ENCODE measurements around the gene RASSF4.

The RASSF4 gene

GRCh38 chr10:44949127-44949802, 10.3 kb upstream of the RASSF4 start:
- DNase-seq = peak; percentile 16

- DNase-seq = peak; percentile 10
Measured at GRCh38 chr10:44949915-44950314, 9.7 kb upstream of the RASSF4 start.

GRCh38 chr10:44950326-44951225, 9.0 kb upstream of the RASSF4 start:
- peak; percentile 35 for DNase-seq

DNA sequence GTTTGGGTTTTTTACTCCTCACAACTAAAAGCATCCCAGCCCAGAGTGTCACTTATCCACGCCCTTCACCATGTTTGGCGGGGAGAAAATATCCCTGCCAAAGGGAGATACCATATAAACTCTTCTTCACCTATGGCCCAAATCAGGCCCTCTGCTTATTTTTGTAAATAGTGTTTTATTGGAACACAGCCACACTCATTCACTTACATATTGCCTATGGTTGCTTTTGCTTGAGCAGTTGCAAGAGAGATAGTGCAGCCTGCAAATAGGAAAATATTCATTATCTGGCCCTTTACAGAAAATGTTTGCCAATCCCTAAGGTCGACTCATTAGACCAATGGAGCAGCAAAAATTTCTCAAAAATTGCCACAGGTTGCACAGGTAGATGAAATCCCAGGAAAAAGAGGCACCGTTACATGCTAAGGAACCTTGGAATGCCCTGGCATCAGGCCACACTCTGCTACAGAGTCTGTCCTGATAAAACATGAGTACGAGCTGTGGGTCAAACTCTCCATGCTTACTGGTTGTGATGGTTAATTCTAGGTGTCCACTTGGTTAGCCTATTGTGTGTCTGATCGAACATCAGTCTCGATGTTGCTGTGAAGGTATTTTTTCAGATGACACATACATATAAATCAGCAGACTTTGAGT, 7.9 kb upstream of the RASSF4 start:
- peak; percentile 9 for DNase-seq

DNA sequence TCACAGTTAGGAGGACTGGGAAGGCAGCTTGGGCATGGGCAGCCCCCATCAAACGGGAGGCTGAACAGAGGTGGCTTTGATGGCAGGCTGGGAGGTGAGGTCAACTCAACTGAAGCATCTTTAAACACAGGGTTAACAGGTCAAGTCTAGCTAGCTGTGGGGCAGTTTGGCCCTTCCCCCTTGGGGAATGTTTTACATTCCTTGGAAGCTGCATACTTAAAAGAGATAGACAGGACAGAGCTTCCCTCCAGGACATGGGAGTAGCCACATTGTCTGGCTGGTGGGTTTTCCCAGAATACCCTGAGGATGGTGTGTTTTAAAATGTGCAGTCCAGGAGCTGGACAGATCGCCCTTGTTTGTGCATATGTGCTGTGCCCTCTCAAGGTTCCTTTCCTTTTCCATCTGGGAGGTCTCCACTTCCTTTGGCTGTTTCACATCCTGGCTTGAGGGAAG, 6.8 kb upstream of the RASSF4 start:
- peak; percentile 32 for DNase-seq

DNA sequence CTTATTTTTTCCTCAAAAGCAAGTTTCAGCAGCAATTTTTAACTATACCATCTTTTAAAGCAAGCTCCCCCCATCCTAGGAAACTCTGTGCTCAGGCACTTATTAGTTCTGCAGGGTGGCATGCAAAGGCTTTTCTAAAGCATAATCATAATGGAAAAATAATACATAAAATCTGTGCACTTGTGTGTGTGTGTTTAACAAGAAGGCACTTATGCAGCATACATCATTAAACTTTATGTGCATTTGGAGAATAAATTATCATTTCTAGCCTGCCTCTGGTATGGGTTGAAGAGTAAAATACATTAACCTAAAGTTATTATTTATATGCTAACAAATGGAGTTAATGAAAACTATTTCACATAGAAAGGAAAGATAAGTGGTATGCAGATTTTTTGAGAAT, 5.6 kb upstream of the RASSF4 start:
- DNase-seq = no peak

DNA sequence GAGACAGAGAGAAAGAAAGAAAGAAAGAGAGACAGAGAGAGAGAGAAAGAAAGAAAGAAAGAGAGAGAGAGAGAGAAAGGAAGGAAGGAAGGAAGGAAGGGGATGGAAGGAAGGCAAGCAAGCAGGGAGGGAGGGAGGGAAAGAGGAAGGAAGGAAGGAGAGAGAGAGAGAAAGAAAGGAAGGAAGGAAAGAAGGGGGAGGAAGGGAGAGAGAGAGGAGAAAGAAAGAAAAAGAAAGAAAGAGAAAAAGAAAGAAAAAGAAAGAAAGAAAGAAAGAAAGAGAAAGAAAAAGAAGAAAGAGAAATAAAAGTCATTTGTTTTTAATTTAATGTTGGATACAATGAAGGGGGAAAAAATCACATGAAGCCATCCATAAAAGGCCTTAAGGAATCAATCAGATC, 4.6 kb upstream of the RASSF4 start:
- no peak for DNase-seq

DNA sequence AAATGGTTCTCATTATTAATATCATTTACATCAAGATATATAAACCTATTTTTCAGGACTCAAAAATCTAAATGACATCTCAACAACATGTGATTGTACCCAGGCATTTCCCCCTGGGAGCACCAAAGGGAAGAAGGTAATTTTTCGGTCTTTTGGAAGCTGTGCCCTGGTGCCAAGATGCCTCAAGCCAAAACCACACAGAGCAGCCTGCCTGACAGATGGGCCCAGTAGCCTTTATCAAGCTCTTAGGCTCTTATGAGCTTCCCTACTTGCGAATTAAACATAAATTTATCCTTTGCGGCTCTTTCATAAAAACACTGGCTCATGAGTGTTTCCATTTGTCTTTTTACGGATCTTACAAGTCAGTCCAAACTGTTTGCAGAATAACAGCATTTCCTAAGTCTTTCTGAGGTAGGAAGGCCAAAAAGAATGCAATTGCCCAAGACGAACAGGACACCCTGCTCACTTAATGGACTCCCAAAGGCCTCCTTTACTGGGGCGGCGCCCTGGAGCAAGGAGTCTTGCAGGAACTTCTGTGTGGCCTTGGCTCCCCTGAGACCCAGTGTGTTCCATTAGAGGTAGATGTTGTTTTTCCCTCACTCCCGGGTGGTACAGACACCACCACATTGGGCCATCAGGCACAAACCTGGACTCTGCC, 4.1 kb upstream of the RASSF4 start:
- DNase-seq = peak; percentile 21

DNA sequence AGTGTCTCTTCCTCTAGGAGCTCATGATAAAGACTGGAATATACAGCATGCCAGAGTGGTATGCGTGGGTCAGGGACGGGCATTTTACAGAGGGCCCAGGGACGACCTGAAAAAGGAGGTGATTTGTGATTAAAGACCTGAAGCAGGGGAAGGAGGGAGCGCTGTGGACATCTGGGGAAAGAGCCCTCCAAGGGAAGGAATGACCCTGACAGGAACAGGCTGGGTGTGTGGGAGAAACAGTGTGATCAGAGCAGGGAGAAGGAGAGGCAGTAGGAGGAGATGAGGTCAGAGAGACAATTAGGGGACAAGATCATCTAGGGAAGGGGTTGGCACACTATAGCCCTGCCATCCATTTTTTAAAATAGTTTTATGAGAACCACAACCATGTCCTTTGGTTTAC, 3.4 kb upstream of the RASSF4 start:
- DNase-seq = no peak

DNA sequence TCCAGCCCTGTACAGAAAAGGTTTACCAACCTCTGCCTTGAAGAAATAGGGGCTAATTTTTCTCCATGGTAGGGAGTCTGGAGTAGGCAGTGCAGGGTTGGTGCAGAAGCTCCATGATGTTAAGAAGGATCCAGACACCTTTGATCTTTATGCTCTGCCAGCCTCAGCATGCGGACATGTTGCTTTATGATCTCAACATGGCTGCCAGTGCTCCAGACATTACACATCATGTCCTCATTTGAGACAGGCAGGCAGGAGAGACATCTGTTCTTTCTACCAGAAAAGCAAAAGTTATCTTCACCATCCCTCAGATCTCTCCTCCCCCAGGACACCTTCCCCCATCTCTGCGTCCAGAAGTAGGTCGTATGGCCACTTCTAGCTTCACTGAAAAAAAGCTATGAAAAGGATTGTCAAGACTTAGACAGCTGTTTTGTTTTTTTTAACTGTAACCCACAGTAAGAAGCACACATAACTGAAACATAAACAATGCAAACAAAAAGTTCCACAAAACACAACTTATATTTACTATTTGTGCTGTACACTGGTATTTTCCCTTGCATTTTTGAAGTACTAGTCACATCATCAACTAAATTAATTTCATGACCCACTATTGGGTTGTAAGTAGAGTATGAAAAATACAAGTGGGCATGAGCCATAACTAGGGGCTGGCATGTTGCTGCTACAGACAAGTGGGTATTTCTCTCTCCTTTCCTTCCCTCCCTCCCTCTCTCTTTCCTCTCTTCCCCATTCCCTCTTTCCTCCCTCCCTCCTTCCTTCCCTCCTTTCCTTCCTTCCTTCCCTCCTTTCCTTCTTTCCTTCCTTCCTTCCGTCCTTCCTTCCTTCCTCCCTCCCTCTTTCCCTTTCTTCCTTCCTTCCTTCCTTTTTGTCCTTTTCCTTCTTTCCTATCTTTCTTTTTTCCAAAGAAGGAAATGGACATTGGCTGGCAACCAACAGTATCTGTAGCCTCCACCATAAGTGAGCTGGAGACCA, 2.6 kb upstream of the RASSF4 start:
- no peak for DNase-seq

GRCh38 chr10:44958196-44958897, 1.3 kb upstream of the RASSF4 start:
- DNase-seq = peak; percentile 31

DNA sequence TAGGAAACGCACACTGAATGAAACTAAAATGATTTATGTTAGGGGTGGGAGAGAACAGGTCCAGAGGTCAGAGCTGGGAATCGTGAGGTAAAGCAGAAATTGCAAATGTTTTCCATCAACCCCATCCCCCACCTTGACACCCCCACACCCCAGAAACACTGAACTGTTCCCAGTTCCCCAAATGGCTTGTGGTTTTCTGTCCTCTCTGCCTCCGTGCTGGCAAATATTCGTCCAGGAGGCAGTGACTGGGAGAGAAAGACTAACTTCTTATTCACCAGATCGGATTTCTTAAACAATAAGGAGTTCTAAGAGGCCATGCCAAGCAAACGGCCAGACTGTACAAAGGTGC, 730 bp upstream of the RASSF4 start:
- DNase-seq = no peak

- DNase-seq = no peak
Measured at GRCh38 chr10:44960088-44960460, 472 bp downstream of the RASSF4 start.

- peak; percentile 34 for DNase-seq
Measured at GRCh38 chr10:44960482-44961229, 1.1 kb downstream of the RASSF4 start.

DNA sequence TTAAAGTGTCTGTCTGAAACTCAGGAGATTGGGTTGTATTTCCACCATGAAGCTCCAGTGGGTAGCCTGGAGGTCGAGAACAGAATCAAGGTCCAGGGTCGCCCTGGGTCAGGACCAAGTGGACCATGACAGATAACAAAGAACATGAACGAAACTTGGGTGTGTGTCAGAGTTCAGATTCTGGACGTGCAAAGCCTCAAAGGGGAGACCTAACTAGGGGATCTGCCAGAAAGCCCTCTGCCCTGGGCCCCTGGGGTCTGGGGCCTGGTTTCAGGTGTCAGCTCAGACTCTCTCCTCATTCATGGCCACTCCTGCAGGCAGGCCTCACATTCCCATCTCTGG, 1.6 kb downstream of the RASSF4 start:
- DNase-seq = peak; percentile 37

GRCh38 chr10:44961931-44962750, 2.5 kb downstream of the RASSF4 start:
- peak; percentile 38 for DNase-seq

DNA sequence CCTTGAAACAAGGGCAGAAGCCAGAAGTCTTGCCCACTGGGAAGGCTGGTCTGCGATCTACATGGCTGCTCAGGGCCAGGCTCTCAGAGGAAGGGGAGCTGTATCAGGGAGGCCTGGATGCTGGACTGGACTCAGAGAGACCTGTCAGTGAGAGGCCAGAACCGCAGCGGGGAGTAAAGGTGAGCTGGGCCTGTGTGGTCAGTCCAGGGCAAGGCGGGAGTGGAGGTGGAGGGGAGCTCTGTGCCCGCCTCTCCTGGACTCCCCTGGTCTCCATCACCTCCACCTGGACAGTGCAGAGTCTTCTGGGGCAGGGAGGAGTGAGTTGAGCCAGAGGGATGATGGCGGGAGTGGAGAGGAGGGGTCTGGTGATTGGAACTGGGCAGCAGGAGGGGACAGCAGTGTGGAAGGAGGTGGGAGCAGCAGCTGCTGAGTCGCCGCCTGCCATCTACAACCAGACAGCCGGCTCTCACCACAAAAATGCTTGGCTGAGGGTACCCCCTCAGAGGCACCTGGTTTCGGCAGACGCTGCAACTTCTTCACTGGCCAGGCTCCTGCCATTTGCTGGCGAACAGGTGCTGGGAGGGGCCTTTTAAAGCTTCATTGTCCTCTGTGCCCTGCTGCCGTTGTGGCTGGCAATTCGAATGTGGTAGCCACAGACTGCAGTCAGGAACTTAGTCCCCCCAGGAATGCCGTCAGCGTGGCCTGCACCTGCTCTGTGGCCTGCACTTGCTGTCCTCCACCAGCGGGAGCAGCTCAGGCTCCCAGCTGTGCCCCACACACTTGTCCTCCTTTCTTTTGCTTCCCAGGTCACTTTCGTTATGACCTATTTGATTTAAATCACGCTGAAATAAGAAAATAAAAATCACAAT, 3.5 kb downstream of the RASSF4 start:
- DNase-seq = peak; percentile 62

- DNase-seq = peak; percentile 77
Measured at GRCh38 chr10:44963772-44964633, 4.4 kb downstream of the RASSF4 start.

Measured in right forelimb (tissue), 1 donor.